ENCODE results near the gene DYNC1I2.
A peak's percentile ranks its signal among the peaks of the same experiment; 100 is the strongest.

The DYNC1I2 gene

DNA sequence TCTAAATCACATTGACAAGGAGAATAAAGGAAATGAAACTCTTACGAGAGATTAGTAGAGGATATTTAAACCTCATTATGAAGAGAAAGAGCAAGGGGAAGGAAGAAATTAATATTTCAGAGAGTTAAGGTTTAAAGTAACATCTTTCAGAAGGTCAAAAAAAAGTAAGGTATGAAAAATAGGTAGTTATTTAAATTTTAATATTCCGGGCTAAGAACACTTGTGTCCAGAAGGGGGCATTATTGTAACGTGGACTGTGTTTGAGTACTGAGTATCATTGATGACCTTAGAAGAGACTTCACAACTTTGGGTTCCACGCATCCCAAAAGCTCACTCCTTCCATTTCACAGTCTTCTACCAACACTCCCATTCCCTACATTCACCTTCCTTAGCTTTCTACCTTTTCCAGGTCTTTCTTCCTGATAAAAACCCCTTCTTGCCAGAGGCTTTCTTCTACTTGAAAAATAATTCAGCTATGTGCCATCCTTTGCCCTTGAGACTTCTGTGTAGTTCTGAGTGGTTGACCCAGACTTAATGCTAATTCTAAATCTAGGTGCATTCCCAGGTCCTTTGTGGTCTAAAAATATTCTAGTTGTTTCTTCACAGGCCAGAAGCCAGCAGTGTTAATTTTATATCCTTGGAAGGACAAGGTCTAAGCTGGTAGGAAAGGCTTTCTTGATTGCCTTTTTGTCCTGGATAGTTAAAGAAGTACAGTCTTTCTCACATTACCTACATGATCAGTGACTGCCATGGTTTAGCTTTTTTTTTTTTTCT, 16.5 kb downstream of the DYNC1I2 start:
- DNase-seq (ENCODE audit: low read depth), result peak; percentile 67
- TF ChIP-seq, protein P1, sequence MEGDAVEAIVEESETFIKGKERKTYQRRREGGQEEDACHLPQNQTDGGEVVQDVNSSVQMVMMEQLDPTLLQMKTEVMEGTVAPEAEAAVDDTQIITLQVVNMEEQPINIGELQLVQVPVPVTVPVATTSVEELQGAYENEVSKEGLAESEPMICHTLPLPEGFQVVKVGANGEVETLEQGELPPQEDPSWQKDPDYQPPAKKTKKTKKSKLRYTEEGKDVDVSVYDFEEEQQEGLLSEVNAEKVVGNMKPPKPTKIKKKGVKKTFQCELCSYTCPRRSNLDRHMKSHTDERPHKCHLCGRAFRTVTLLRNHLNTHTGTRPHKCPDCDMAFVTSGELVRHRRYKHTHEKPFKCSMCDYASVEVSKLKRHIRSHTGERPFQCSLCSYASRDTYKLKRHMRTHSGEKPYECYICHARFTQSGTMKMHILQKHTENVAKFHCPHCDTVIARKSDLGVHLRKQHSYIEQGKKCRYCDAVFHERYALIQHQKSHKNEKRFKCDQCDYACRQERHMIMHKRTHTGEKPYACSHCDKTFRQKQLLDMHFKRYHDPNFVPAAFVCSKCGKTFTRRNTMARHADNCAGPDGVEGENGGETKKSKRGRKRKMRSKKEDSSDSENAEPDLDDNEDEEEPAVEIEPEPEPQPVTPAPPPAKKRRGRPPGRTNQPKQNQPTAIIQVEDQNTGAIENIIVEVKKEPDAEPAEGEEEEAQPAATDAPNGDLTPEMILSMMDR (IDR thresholded peaks at IDR 0.05; ENCODE audit: low read depth, low read length), result no peak
- TF ChIP-seq POLR2A (IDR thresholded peaks at IDR 0.05; ENCODE audit: extremely low read depth, insufficient read length) (no peak), MYC (IDR thresholded peaks at IDR 0.05; ENCODE audit: low read depth, low read length) (no peak)
- TF ChIP-seq, protein P2, sequence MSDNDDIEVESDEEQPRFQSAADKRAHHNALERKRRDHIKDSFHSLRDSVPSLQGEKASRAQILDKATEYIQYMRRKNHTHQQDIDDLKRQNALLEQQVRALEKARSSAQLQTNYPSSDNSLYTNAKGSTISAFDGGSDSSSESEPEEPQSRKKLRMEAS (IDR thresholded peaks at IDR 0.05; ENCODE audit: low read depth, low read length), result no peak
- H3K4me3 ChIP-seq (ENCODE audit: low read depth, low read length), result no peak overlapping the region

DNA sequence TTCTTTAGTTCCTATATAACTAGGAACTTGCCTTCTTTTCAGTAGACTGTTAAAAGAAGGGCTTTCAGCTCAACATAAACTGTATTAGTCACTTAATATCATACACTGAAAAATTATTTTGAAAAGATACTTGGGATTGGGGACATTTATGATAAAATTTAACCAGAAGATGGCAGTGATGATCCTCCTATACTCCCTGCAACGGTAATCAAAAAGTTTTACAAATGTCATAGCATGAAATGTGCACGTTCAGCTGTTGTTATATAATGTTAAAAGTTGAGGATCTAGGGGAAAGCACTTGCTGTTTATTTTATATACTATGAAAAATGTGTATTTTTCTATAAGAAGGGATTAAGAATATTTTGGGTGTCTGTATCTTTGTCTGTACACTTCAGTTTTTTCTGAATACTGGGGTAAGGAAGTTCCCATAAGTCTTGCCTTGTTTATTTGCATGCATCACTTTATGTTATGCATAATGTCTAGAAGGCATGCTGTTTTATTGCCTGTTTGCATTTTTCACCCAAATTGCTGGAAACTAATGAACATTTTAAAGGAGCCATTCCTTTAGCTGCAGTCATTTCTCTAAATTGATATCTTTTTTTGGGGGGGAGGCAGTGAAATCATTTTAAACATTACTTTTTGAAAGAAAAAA, 19.0 kb downstream of the DYNC1I2 start:
- H3K4me3 ChIP-seq (ENCODE audit: low read depth, low read length), result no peak overlapping the region
- TF ChIP-seq, protein P1 (IDR thresholded peaks at IDR 0.05; ENCODE audit: low read depth, low read length), result peak; percentile 9
- peak; percentile 40; the same call in 1 of the 2 replicates for TF ChIP-seq MYC (IDR thresholded peaks at IDR 0.05; ENCODE audit: low read depth, low read length)
- TF ChIP-seq, protein P2 (IDR thresholded peaks at IDR 0.05; ENCODE audit: low read depth, low read length), result no peak
- DNase-seq (ENCODE audit: low read depth), result peak; percentile 56

DNA sequence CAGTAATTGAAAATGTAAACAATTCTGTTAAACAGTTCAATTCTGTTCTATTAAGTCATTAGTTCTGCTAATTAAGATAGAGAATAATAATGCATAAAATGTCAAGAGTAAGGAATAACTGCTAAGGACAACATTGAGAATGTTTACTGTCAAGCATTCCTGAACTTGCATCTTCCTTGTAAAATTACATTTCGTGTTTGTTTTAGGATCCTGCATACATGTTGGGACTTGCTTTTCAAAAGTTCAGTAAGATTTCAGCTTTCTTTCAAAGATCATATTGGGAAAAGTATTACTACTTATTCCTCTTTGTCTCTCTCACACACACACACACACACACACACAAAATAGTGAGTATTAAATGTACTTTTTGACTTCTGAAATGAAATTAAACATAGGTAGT, 20.5 kb downstream of the DYNC1I2 start:
- no peak for TF ChIP-seq MYC (IDR thresholded peaks at IDR 0.05; ENCODE audit: low read depth, low read length)
- TF ChIP-seq POLR2A (IDR thresholded peaks at IDR 0.05; ENCODE audit: extremely low read depth, insufficient read length), result no peak
- TF ChIP-seq, protein P2 (IDR thresholded peaks at IDR 0.05; ENCODE audit: low read depth, low read length), result no peak
- TF ChIP-seq, protein P1 (IDR thresholded peaks at IDR 0.05; ENCODE audit: low read depth, low read length), result no peak
- no peak for DNase-seq (ENCODE audit: low read depth)
- no peak overlapping the region for H3K4me3 ChIP-seq (ENCODE audit: low read depth, low read length)

DNA sequence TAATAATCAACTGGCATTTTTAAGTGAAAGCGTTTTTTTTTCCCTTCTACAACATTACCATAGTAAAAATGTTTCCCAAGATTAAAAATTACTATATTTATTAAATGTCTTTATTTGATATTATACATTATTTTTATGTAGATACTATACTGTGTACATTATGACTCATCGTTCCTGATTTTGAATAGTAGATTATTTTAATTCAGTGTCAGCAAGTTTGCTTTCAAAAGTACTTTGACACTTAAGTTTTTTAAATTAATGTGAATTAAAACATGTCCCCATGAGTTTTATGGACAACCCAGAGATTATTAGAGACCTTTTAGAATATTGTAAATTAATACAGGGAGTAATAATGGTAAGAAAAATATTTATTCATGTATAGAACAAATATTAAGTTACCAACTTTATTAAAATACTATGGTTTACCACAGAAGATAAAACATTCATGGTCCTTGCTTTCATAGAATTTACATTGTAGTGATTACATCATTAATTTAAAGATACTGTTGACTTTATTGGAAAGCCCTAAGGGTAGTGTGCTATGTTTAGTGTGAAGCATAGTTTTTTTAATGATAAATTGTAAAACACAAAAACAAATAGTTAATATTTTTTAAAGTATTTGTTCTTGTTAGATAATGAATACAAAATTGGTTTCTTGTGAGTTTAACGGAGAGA, 21.9 kb downstream of the DYNC1I2 start:
- H3K4me3 ChIP-seq (ENCODE audit: low read depth, low read length), result no peak overlapping the region
- no peak for DNase-seq (ENCODE audit: low read depth)
- TF ChIP-seq POLR2A (IDR thresholded peaks at IDR 0.05; ENCODE audit: extremely low read depth, insufficient read length), result no peak
- TF ChIP-seq, protein P1 (IDR thresholded peaks at IDR 0.05; ENCODE audit: low read depth, low read length), result no peak

DNA sequence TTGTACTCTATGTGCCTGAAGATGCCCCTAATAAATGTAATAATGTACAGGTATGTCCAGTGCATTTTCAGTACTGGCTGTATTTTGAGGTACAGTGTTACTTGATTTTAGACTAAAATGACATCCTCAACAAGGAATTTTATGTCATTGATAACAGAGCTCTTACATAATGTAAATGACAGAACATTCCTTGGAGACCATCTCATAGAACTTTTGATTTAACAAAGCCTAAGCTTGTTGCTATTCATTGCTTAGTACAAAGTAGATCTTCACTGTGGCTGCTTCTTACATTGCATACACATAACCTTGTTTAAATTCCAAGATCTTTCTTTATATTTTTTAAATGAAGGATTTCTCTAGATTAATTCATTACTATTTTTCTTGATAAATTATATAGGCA, 24.1 kb downstream of the DYNC1I2 start:
- H3K4me3 ChIP-seq (ENCODE audit: low read depth, low read length), result no peak overlapping the region
- no peak for TF ChIP-seq POLR2A (IDR thresholded peaks at IDR 0.05; ENCODE audit: extremely low read depth, insufficient read length)
- TF ChIP-seq, protein P1 (IDR thresholded peaks at IDR 0.05; ENCODE audit: low read depth, low read length), result no peak

More for the DNA sequence above, 24.1 kb downstream of the DYNC1I2 start:
- no peak for DNase-seq (ENCODE audit: low read depth)
